Lower lobe of right lung (tissue), 2 donors: ENCODE results near the gene TMUB1. TPM values are rescaled to one million over a fixed set of nuclear protein-coding genes. Genes with fewer than 3 reads are reported as not detected.
A peak's percentile ranks its signal among the peaks of the same experiment; 100 is the strongest.

ENCODE experiments used
- ATAC-seq, 2 donors: fragments of 200-7000 bp; cut with Tn5 transposase; one replicate each; pipeline ENCODE4 v1.9.1; 2020 to 2022; ENCODE audit warnings: mild to moderate bottlenecking in 2 of 2, moderate library complexity in 2 of 2
- DNase-seq: peaks from one replicate; pipeline ENCODE4 v3.0.0-alpha.2; 2020
- H3K27ac ChIP-seq: fragments of 200-600 bp; one replicate; pipeline ENCODE4 v1.8.0; 2022
- H3K27me3 ChIP-seq: fragments of 200-600 bp; one replicate; pipeline ENCODE4 v1.8.0; 2022; ENCODE audit warnings: low read depth
- H3K36me3 ChIP-seq: fragments of 200-600 bp; one replicate; pipeline ENCODE4 v1.8.0; 2022; ENCODE audit warnings: mild to moderate bottlenecking
- H3K4me1 ChIP-seq: fragments of 200-600 bp; one replicate; pipeline ENCODE4 v1.8.0; 2022
- H3K4me3 ChIP-seq: fragments of 200-600 bp; one replicate; pipeline ENCODE4 v1.8.0; 2022; ENCODE audit warnings: mild to moderate bottlenecking
- H3K9me3 ChIP-seq: fragments of 200-600 bp; one replicate; pipeline ENCODE4 v1.8.0; 2022
- intact Hi-C: fragments of 100-400 bp; cut with DNase I; formaldehyde crosslinking; loops from one replicate; pipeline ENCODE4 v1.11.0; 2022
- total RNA-seq: library from RNA; stranded (reverse); fragmentation: NEBNext Ultra II Directional; extraction: Animal tissue kit (Norgen Biotek cat#: 25700); gene quantifications from one replicate; pipeline ENCODE4 v1.2.1, GENCODE V29; 2021
- TF ChIP-seq, protein P1 (sequence below): fragments of 200-600 bp; IDR thresholded peaks from one replicate; pipeline ENCODE4 v1.8.0; 2022; ENCODE audit warnings: antibody characterized with exemption, mild to moderate bottlenecking
- donor health status: DM: no; HTN: yes; CAD: no; lungs with severe emphysema.

TMUB1 gene
- total RNA-seq, 1 donor from 2014 or later = 37.4 TPM

DNA sequence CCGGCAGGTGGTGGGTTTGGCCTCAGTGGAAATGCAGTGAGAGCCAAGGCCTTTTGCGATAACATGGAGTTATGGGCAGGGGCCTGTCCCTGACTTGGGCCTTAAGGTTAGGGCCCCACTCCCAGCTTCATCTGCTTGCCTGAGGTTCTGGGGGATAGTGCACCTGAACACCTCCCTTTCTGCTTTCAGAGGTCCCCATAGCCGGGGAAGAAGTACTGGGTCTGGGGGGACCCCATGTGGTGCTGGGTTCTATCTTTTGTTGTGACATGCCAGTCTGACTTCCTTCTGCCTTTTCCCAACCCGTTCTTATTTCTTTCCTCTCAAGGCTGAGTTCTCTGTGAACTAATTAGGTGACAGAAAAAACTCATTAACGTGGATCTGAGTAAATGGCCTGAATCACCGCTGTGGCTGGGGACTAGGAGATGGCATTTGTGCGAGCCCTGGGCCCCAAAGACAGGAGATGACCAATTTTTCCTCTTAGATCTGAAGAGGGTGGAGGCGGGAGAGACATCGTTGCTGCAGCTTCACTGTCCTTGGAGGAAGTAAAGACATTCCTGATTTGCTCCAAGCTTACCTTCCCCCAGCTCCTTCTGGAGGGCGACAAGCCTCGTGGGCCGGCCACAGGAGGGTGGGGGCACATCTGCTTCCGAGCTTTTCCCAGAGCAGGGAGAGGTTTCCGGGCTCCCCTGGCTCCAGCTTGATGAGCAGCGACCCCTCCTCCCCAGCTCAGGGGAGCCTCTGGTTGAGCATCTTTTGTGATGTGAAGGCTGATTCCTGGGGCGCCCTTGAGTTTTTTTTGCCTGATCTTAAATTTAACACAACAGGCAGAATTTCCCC lies 4.9 kb upstream of the TMUB1 start:
- no peaks in the 10 kb centered on the region for H3K27me3 ChIP-seq
- peak overlapping the region; percentile 93 for H3K4me3 ChIP-seq
- H3K27ac ChIP-seq = peak overlapping the region; percentile 88
- H3K36me3 ChIP-seq = peaks cover 6% of the 10 kb centered on the region
- ATAC-seq (no peak), DNase-seq (no peak)
- TF ChIP-seq, protein P1, sequence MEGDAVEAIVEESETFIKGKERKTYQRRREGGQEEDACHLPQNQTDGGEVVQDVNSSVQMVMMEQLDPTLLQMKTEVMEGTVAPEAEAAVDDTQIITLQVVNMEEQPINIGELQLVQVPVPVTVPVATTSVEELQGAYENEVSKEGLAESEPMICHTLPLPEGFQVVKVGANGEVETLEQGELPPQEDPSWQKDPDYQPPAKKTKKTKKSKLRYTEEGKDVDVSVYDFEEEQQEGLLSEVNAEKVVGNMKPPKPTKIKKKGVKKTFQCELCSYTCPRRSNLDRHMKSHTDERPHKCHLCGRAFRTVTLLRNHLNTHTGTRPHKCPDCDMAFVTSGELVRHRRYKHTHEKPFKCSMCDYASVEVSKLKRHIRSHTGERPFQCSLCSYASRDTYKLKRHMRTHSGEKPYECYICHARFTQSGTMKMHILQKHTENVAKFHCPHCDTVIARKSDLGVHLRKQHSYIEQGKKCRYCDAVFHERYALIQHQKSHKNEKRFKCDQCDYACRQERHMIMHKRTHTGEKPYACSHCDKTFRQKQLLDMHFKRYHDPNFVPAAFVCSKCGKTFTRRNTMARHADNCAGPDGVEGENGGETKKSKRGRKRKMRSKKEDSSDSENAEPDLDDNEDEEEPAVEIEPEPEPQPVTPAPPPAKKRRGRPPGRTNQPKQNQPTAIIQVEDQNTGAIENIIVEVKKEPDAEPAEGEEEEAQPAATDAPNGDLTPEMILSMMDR = no peak
- intact Hi-C loops = no loop called here
- no peaks in the 10 kb centered on the region for H3K9me3 ChIP-seq
- peaks cover 70% of the 10 kb centered on the region for H3K4me1 ChIP-seq

GRCh38 chr7:151087245-151088018 lies 4.1 kb upstream of the TMUB1 start:
- TF ChIP-seq, protein P1 = peak; percentile 42
- Histone ChIP-seq H3K27me3 (no peaks in the 10 kb centered on the region), H3K27ac (peak overlapping the region; percentile 88), H3K9me3 (no peaks in the 10 kb centered on the region), H3K4me3 (peak overlapping the region; percentile 93), H3K36me3 (peaks cover 6% of the 10 kb centered on the region), H3K4me1 (peaks cover 68% of the 10 kb centered on the region)
- DNase-seq (peak; percentile 76), ATAC-seq (peak; percentile 65 to 68)
- intact Hi-C loops = no loop called here

DNA sequence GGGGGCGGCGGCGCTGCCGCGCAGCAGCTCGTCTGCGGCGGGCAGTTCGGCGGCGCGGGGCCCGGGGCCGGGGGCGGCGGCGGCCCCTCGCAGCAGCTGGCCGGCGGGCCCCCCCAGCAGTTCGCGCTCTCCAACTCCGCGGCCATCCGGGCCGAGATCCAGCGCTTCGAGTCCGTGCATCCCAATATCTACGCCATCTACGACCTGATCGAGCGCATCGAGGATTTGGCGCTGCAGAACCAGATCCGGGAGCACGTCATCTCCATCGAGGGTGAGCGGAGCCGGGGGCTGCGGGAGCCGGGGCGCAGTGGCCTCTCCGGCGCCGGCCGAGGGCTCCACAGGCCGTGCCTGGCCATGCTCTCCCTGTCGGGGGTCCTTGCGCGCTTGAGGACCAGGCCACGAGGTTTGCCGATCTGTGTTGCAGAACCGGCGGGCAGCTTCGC lies 3.5 kb upstream of the TMUB1 start:
- TF ChIP-seq, protein P1 = no peak
- peak overlapping the region; percentile 93 for H3K4me3 ChIP-seq
- DNase-seq = no peak
- H3K4me1 ChIP-seq = peaks cover 69% of the 10 kb centered on the region
- peaks cover under 1% of the 10 kb centered on the region for H3K36me3 ChIP-seq
- no peaks in the 10 kb centered on the region for H3K27me3 ChIP-seq
- H3K9me3 ChIP-seq = no peaks in the 10 kb centered on the region
- ATAC-seq = no peak
- peak overlapping the region; percentile 88 for H3K27ac ChIP-seq
- intact Hi-C loops = no loop called here

DNA sequence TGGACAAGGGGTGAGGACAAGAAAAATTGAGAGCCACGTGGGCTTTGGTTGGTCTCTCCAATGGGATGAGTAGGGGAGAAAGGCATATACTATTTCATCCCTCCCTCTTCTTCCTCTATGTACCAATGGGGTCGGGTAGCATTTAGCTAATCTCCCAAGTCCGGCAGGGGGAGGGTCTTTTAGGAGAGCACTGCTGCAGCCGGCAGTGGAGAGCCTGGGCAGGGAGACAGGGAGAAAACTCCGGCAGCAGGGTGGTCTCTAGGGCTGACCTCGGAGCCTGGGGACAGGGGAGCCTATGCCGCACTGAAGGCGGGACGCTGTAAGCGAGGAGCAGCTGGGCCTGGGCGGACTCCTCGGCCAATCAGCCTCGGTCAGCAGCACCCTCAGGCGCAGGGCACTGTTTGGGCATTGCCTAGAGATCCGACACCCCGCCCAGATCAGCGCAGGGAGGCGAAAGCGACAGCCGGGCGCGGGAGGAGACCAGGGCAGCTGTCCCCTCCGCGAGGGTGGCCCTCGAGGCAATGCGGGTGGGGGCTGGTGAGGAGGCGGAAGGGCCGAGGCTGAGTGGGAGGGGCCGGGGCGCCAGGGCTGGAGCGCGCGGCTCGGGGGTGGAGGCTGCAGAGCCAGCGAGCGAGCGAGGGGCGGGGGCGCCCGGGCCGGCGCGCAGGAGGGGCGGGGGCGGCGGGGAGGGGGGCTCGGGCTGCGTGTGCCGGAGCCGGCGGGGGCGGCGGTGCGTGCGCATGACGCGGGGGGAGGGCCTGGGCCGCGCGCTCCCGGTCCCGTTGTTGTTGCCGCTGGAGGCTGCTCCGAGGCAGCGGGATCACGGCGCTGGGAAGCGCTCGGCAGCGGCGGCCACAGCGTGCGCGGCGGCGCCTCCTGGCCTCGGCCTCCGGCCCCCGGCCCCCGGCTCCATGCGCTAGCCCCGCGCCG lies 2.7 kb upstream of the TMUB1 start, which contains the start of gene AGAP3:
Gene AGAP3 (plus strand): TSS at position 785 of the 930 bp plus-strand sequence. CDS start 267 bp downstream, outside the sequence.
- TF ChIP-seq, protein P1 = no peak
- peak within 1 kb of the TSS; percentile 88 for H3K27ac ChIP-seq

DNA sequence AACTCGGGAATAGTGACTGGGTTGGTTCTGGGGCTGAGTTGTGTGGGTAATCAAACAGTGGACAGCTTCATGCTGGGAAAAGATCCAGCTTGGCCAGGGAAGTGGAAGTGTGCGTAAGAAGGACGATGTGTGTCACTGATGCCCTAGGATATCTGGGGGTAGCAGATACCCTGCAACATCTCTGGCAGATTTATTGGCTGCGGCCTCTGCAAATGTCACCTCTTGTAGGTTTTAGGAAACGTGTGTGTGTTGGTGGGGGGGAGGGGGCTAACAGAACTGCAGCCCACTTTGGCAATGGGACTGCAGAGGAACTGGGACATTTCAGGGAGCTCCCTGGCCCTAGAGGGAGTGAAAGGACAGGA lies 2.0 kb upstream of the TMUB1 start:
- intact Hi-C loops = no loop called here
- DNase-seq (no peak), ATAC-seq (no peak)
- H3K4me3 ChIP-seq = peak overlapping the region; percentile 57
- H3K27me3 ChIP-seq = no peaks in the 10 kb centered on the region
- peaks cover 63% of the 10 kb centered on the region for H3K4me1 ChIP-seq
- H3K9me3 ChIP-seq = no peaks in the 10 kb centered on the region
- H3K27ac ChIP-seq = peak overlapping the region; percentile 86
- no peaks in the 10 kb centered on the region for H3K36me3 ChIP-seq
- TF ChIP-seq, protein P1 = no peak

More for the DNA sequence above, 2.7 kb upstream of the TMUB1 start, which contains the start of gene AGAP3:
- no peaks in the 10 kb centered on the region for H3K36me3 ChIP-seq
- intact Hi-C loops = no loop called here
- ATAC-seq (peak; percentile 65 to 83), DNase-seq (peak; percentile 95)
- peaks cover 69% of the 10 kb centered on the region for H3K4me1 ChIP-seq
- peak within 1 kb of the TSS; percentile 93 for H3K4me3 ChIP-seq
- no peaks in the 10 kb centered on the region for H3K9me3 ChIP-seq
- no peaks in the 10 kb centered on the region for H3K27me3 ChIP-seq
